GM23338 (cell line): ENCODE data around the gene SPI1.

ENCODE experiments used
- CTCF ChIP-seq, 2 experiments: fragments of 200-600 bp in 1 of 2; sonication (generic) in 1 of 2; conservative IDR thresholded peaks; 2 replicates each; pipeline versions ENCODE4 v1.5.1 to v1.6.1; 2016 to 2017; ENCODE audit warnings: antibody characterized with exemption in 2 of 2, low read depth in 2 of 2, mild to moderate bottlenecking in 2 of 2, moderate library complexity in 1 of 2
- ETS1 ChIP-seq: IDR thresholded peaks from 2 replicates; pipeline ENCODE4 v1.6.1; 2016; ENCODE audit warnings: antibody characterized with exemption
- EZH2 ChIP-seq: fragments of 200-600 bp; sonication (generic); IDR thresholded peaks from one replicate; pipeline ENCODE4 v1.8.0; 2017; ENCODE audit warnings: antibody characterized with exemption, mild to moderate bottlenecking, low read depth; ENCODE audit not compliant: unreplicated experiment
- EZH2phosphoT487 ChIP-seq: fragments of 200-600 bp; sonication (generic); IDR thresholded peaks from one replicate; pipeline ENCODE4 v1.8.1; 2018; ENCODE audit warnings: antibody characterized with exemption; ENCODE audit not compliant: unreplicated experiment
- POLR2AphosphoS5 ChIP-seq: IDR thresholded peaks from 2 replicates; pipeline ENCODE4 v1.6.1; 2016; ENCODE audit warnings: antibody characterized with exemption, low read depth
- REST ChIP-seq: IDR thresholded peaks from one replicate; pipeline ENCODE4 v1.6.1; 2018; ENCODE audit warnings: antibody characterized with exemption; ENCODE audit not compliant: unreplicated experiment

GRCh38 chr11:47305734-47306483 is 72.4 kb downstream of the SPI1 start:
- TF ChIP-seq CTCF (conservative IDR thresholded peaks at IDR 0.05; ENCODE audit: low read depth in 2 of 2), result no peak
- no peak for TF ChIP-seq REST
- no peak for TF ChIP-seq POLR2AphosphoS5
- no peak for TF ChIP-seq EZH2phosphoT487
- no peak for TF ChIP-seq EZH2
- TF ChIP-seq ETS1, result no peak
